PC-3 (cell line): Measurements from ENCODE around the gene MICOS13. TPM values are rescaled to one million over a fixed set of nuclear protein-coding genes. Genes with fewer than 3 reads are reported as not detected.

Source experiments
- ATAC-seq: fragments of 200-7000 bp; cut with Tn5 transposase; 2 replicates; pipeline ENCODE4 v1.9.1; 2020; ENCODE audit warnings: mild to moderate bottlenecking, moderate library complexity
- BruUV-seq: library from RNA; stranded (reverse); fragments of 400-500 nt; replicated peaks from 2 replicates; lab custom pipeline; 2021; lab: Mats Ljungman, UMichigan
- CTCF ChIA-PET: fragments of 300-600 bp; sonication (Branson Sonifier 250); formaldehyde crosslinking; loops from one replicate; lab custom pipeline; 2022; ENCODE audit warnings: antibody characterized with exemption; lab: Charles Lee
- POLR2A ChIA-PET: fragments of 300-600 bp; sonication (Branson Sonifier 250); formaldehyde crosslinking; loops from one replicate; lab custom pipeline; 2022; ENCODE audit warnings: antibody characterized with exemption; ENCODE audit not compliant: unreplicated experiment; lab: Charles Lee
- DNase-seq: peaks from one replicate; pipeline ENCODE4 v3.0.0-alpha.2; 2015
- H2AFZ ChIP-seq: fragments of 300-600 bp; sonication (generic); 2 replicates; pipeline ENCODE4 v1.6.0; 2016; ENCODE audit warnings: antibody characterized with exemption, low read length
- H3F3A ChIP-seq: fragments of 300-600 bp; sonication (generic); one replicate; pipeline ENCODE4 v1.6.0; 2017; ENCODE audit warnings: antibody characterized with exemption, low read length, control low read depth, mild to moderate bottlenecking; ENCODE audit not compliant: unreplicated experiment
- H3K27ac ChIP-seq: fragments of 300-600 bp; sonication (generic); 2 replicates; pipeline ENCODE4 v1.5.1; 2016; ENCODE audit warnings: mild to moderate bottlenecking, low read length
- H3K27me3 ChIP-seq: fragments of 300-600 bp; sonication (generic); 2 replicates; pipeline ENCODE4 v1.6.1; 2016; ENCODE audit warnings: low read length, mixed read lengths
- H3K36me3 ChIP-seq: fragments of 300-600 bp; sonication (generic); 2 replicates; pipeline ENCODE4 v1.6.1; 2016; ENCODE audit warnings: low read depth, mixed run types, low read length, mixed read lengths
- H3K4me1 ChIP-seq: fragments of 300-600 bp; sonication (generic); 2 replicates; pipeline ENCODE4 v1.5.1; 2016; ENCODE audit warnings: low read length; ENCODE audit not compliant: insufficient read depth
- H3K4me2 ChIP-seq: fragments of 300-600 bp; sonication (generic); 2 replicates; pipeline ENCODE4 v1.6.0; 2016; ENCODE audit warnings: low read length
- H3K4me3 ChIP-seq: fragments of 300-600 bp; sonication (generic); 2 replicates; pipeline ENCODE4 v1.5.1; 2016; ENCODE audit warnings: mild to moderate bottlenecking, low read length, mixed read lengths
- H3K79me2 ChIP-seq: fragments of 300-600 bp; sonication (generic); 2 replicates; pipeline ENCODE4 v1.6.1; 2017; ENCODE audit warnings: low read length, mixed read lengths
- H3K9ac ChIP-seq: fragments of 300-600 bp; sonication (generic); 2 replicates; pipeline ENCODE4 v1.6.0; 2016; ENCODE audit warnings: mild to moderate bottlenecking, low read length
- H3K9me2 ChIP-seq: fragments of 300-600 bp; sonication (generic); replicated peaks from 2 replicates; pipeline ENCODE4 v1.6.1; 2016; ENCODE audit warnings: mixed run types, low read length, mixed read lengths
- H3K9me3 ChIP-seq: fragments of 300-600 bp; sonication (generic); 2 replicates; pipeline ENCODE4 v1.6.1; 2016; ENCODE audit warnings: low read length, mixed read lengths
- H4K20me1 ChIP-seq: fragments of 300-600 bp; sonication (generic); 2 replicates; pipeline ENCODE4 v1.6.1; 2016; ENCODE audit warnings: low read length, mixed read lengths
- CTCF ChIP-seq: fragments of 300-600 bp; sonication (generic); conservative IDR thresholded peaks from 2 replicates; pipeline ENCODE4 v1.5.1; 2017; ENCODE audit warnings: antibody characterized with exemption, low read depth, mild to moderate bottlenecking, low read length
- EZH2 ChIP-seq: fragments of 300-600 bp; sonication (generic); IDR thresholded peaks from one replicate; pipeline ENCODE4 v1.6.1; 2017; ENCODE audit warnings: antibody characterized with exemption, mild to moderate bottlenecking, low read length; ENCODE audit not compliant: unreplicated experiment
- EZH2phosphoT487 ChIP-seq: fragments of 300-600 bp; sonication (generic); IDR thresholded peaks from 2 replicates; pipeline ENCODE4 v1.6.1; 2018; ENCODE audit warnings: mild to moderate bottlenecking, antibody characterized with exemption, low read length, borderline replicate concordance
- intact Hi-C: fragments of 100-400 bp; cut with micrococcal nuclease; formaldehyde crosslinking; loops from 2 replicates; pipeline ENCODE4 v1.9.0; 2023
- total RNA-seq: library from RNA; depleted of rRNA; stranded (reverse); fragments of >200 nt; gene quantifications from 2 replicates; pipeline ENCODE4 v1.2.3, GENCODE V29; 2014

Gene MICOS13
- total RNA-seq, 1 experiment from 2014 or later = 456 TPM

- CTCF ChIA-PET = no interaction called here
- Histone ChIP-seq H3K79me2 (peaks cover 53% of the 10 kb centered on the region), H3K9me2 (no peaks in the 10 kb centered on the region), H3F3A (peaks cover 14% of the 10 kb centered on the region), H3K4me1 (peaks cover 7% of the 10 kb centered on the region), H3K36me3 (peaks cover 66% of the 10 kb centered on the region), H3K27me3 (no peaks in the 10 kb centered on the region), H2AFZ (no peak overlapping the region), H3K4me3 (no peak overlapping the region), H3K9me3 (no peaks in the 10 kb centered on the region), H4K20me1 (peaks cover 59% of the 10 kb centered on the region), H3K4me2 (no peak overlapping the region), H3K9ac (no peak overlapping the region), H3K27ac (no peak overlapping the region)
- no peak for TF ChIP-seq EZH2phosphoT487
- TF ChIP-seq CTCF = no peak
- TF ChIP-seq EZH2 = no peak
- intact Hi-C loops = no loop called here
- no TSS peak for BruUV-seq
- ATAC-seq (no peak), DNase-seq (no peak)
- POLR2A ChIA-PET = no interaction called here
Measured at GRCh38 chr19:5694167-5694955, 14.0 kb upstream of the MICOS13 start.

- Histone ChIP-seq H3K9ac (no peak overlapping the region), H3K9me3 (no peaks in the 10 kb centered on the region), H4K20me1 (peaks cover 59% of the 10 kb centered on the region), H3K9me2 (no peaks in the 10 kb centered on the region), H3K4me1 (peaks cover 7% of the 10 kb centered on the region), H3F3A (peaks cover 14% of the 10 kb centered on the region), H3K27me3 (no peaks in the 10 kb centered on the region), H3K36me3 (peaks cover 57% of the 10 kb centered on the region), H3K4me2 (no peak overlapping the region), H3K79me2 (peaks cover 53% of the 10 kb centered on the region), H2AFZ (no peak overlapping the region), H3K4me3 (no peak overlapping the region), H3K27ac (no peak overlapping the region)
- CTCF ChIA-PET = no interaction called here
- intact Hi-C loops = no loop called here
- TF ChIP-seq EZH2 = no peak
- TF ChIP-seq CTCF = no peak
- TF ChIP-seq EZH2phosphoT487 = no peak
- DNase-seq (no peak), ATAC-seq (no peak)
- no TSS peak for BruUV-seq
- POLR2A ChIA-PET = no interaction called here
Measured at GRCh38 chr19:5693195-5694166, 13.2 kb upstream of the MICOS13 start.
